Panc1 (cell line): Measurements from ENCODE around the gene NOVA2. TPM values are rescaled to one million over a fixed set of nuclear protein-coding genes. Genes with fewer than 3 reads are reported as not detected.

ENCODE experiments used
- ATAC-seq: fragments of 200-7000 bp; cut with Tn5 transposase; 2 replicates; pipeline ENCODE4 v1.9.1; 2020; ENCODE audit warnings: mild to moderate bottlenecking, moderate library complexity
- BruUV-seq: library from RNA; stranded (reverse); fragments of 400-500 nt; replicated peaks from 2 replicates; lab custom pipeline; 2021; lab: Mats Ljungman, UMichigan
- CTCF ChIA-PET: fragments of 300-600 bp; sonication (Branson Sonifier 250); formaldehyde crosslinking; loops from one replicate; lab custom pipeline; 2022; ENCODE audit warnings: antibody characterized with exemption; lab: Charles Lee
- POLR2A ChIA-PET: fragments of 300-600 bp; sonication (Branson Sonifier 250); formaldehyde crosslinking; loops from one replicate; lab custom pipeline; 2022; ENCODE audit warnings: antibody characterized with exemption; lab: Charles Lee
- DNase-seq: peaks from one replicate; pipeline ENCODE4 v3.0.0-alpha.2; 2010; ENCODE audit warnings: low read depth, low spot score
- H3K27ac ChIP-seq: 2 replicates; pipeline ENCODE4 v1.5.1; 2011; ENCODE audit warnings: mild to moderate bottlenecking, low read length, inconsistent platforms
- H3K27me3 ChIP-seq: fragments of 200-500 bp; sonication (Bioruptor generic); 2 replicates; pipeline ENCODE4 v1.6.0; 2014; ENCODE audit warnings: low read length, inconsistent platforms; ENCODE audit not compliant: control insufficient read depth, insufficient read depth
- H3K36me3 ChIP-seq: fragments of 200-500 bp; sonication (Bioruptor generic); 2 replicates; pipeline ENCODE4 v1.5.1; 2014; ENCODE audit warnings: inconsistent platforms, mild to moderate bottlenecking, low read length, moderate library complexity; ENCODE audit not compliant: control insufficient read depth, insufficient read depth
- H3K4me1 ChIP-seq: 2 replicates; pipeline ENCODE4 v1.5.1; 2011; ENCODE audit warnings: inconsistent platforms, mild to moderate bottlenecking, low read length, moderate library complexity; ENCODE audit not compliant: control insufficient read depth, insufficient read depth
- H3K4me3 ChIP-seq, 2 experiments: 2 replicates each; pipeline ENCODE4 v1.5.1; 2011 to 2012; ENCODE audit warnings: low read depth in 2 of 2, low read length in 2 of 2, mild to moderate bottlenecking in 2 of 2, inconsistent platforms in 1 of 2, moderate library complexity in 1 of 2
- H3K9me3 ChIP-seq: fragments of 200-500 bp; sonication (Bioruptor generic); 2 replicates; pipeline ENCODE4 v1.5.1; 2014; ENCODE audit warnings: low read depth, mild to moderate bottlenecking, inconsistent platforms, low read length, moderate library complexity; ENCODE audit not compliant: control insufficient read depth, insufficient read depth
- POLR2AphosphoS5 ChIP-seq: IDR thresholded peaks from 2 replicates; pipeline ENCODE4 v1.6.1; 2012; ENCODE audit warnings: mild to moderate bottlenecking, low read depth, low read length, moderate library complexity
- SIN3A ChIP-seq: IDR thresholded peaks from 2 replicates; pipeline ENCODE4 v1.6.1; 2012; ENCODE audit warnings: low read depth, mild to moderate bottlenecking, low read length, moderate library complexity, borderline replicate concordance; ENCODE audit not compliant: insufficient read depth
- TCF7L2 ChIP-seq: IDR thresholded peaks from 2 replicates; pipeline ENCODE4 v1.6.1; 2011; ENCODE audit warnings: mild to moderate bottlenecking, low read depth, low read length, inconsistent platforms
- in situ Hi-C: cut with HindIII; loops from 2 replicates; pipeline ENCODE4 v1.10.0; 2016; ENCODE audit warnings: low sequenced_read_pairs, low pct_unique_long_range_greater_than_20kb
- intact Hi-C: fragments of 100-400 bp; cut with micrococcal nuclease; formaldehyde crosslinking; loops from one replicate; pipeline ENCODE4 v1.10.0; 2022; ENCODE audit not compliant: unreplicated experiment
- total RNA-seq: library from RNA; stranded (reverse); gene quantifications from one replicate; pipeline ENCODE4 v1.2.1, GENCODE V29; 2021; ENCODE audit not compliant: unreplicated experiment
- TF ChIP-seq, protein P1 (sequence below), 2 experiments: IDR thresholded peaks; 2 replicates each; pipeline ENCODE4 v1.6.1; 2011 to 2012; ENCODE audit warnings: low read depth in 2 of 2, control low read depth in 1 of 2, low read length in 1 of 2, mild to moderate bottlenecking in 1 of 2, moderate library complexity in 1 of 2; ENCODE audit not compliant: insufficient read depth in 1 of 2
- TF ChIP-seq, protein P2 (sequence below): fragments of 450-650 bp; IDR thresholded peaks from 2 replicates; pipeline ENCODE4 v1.5.1; 2017; ENCODE audit warnings: mild to moderate bottlenecking

Gene NOVA2
- total RNA-seq, 1 experiment from 2014 or later, result 0.44 TPM

DNA sequence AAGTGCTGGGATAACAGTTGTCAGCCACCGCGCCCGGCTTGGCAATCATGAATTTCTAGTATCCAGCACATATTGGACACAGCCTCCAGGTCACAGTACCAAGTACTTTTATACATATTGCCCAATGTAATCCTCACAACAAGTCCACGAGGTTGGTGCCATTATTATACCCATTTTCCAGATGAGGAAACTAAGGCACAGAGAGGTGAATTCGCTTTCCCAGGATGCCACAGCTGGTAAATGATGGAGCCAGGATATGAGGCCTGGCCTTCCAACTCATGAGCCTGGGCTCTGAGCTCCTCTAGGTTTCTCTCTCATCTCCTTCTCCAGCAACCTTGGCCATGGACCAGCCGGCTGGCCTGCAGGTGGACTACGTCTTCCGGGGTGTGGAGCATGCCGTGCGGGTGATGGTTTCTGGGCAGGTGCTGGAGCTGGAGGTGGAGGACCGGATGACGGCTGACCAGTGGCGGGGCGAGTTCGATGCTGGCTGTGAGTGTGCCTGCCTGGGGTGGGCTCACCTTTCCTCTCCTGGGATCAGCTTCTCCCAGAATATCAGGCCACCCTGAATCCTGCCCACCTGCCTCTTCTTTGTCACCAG, 29.1 kb upstream of the NOVA2 start:
- ChIA-PET POLR2A (no interaction called here), CTCF (interaction anchor here (0.6 kb wide), 1 partner anchor 140 kb away, joined by 3 read pairs; the partner anchor contains the start of gene SYMPK)
- no peaks in the 10 kb centered on the region for H3K9me3 ChIP-seq
- in situ Hi-C loops (no loop called here), intact Hi-C loops (no loop called here)
- TF ChIP-seq TCF7L2, result no peak
- TF ChIP-seq, protein P1, sequence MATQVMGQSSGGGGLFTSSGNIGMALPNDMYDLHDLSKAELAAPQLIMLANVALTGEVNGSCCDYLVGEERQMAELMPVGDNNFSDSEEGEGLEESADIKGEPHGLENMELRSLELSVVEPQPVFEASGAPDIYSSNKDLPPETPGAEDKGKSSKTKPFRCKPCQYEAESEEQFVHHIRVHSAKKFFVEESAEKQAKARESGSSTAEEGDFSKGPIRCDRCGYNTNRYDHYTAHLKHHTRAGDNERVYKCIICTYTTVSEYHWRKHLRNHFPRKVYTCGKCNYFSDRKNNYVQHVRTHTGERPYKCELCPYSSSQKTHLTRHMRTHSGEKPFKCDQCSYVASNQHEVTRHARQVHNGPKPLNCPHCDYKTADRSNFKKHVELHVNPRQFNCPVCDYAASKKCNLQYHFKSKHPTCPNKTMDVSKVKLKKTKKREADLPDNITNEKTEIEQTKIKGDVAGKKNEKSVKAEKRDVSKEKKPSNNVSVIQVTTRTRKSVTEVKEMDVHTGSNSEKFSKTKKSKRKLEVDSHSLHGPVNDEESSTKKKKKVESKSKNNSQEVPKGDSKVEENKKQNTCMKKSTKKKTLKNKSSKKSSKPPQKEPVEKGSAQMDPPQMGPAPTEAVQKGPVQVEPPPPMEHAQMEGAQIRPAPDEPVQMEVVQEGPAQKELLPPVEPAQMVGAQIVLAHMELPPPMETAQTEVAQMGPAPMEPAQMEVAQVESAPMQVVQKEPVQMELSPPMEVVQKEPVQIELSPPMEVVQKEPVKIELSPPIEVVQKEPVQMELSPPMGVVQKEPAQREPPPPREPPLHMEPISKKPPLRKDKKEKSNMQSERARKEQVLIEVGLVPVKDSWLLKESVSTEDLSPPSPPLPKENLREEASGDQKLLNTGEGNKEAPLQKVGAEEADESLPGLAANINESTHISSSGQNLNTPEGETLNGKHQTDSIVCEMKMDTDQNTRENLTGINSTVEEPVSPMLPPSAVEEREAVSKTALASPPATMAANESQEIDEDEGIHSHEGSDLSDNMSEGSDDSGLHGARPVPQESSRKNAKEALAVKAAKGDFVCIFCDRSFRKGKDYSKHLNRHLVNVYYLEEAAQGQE (IDR thresholded peaks at IDR 0.05; ENCODE audit: insufficient read depth in 1 of 2, low read depth in 2 of 2, low read length in 1 of 2), result no peak
- no peak for TF ChIP-seq SIN3A
- TF ChIP-seq, protein P2, sequence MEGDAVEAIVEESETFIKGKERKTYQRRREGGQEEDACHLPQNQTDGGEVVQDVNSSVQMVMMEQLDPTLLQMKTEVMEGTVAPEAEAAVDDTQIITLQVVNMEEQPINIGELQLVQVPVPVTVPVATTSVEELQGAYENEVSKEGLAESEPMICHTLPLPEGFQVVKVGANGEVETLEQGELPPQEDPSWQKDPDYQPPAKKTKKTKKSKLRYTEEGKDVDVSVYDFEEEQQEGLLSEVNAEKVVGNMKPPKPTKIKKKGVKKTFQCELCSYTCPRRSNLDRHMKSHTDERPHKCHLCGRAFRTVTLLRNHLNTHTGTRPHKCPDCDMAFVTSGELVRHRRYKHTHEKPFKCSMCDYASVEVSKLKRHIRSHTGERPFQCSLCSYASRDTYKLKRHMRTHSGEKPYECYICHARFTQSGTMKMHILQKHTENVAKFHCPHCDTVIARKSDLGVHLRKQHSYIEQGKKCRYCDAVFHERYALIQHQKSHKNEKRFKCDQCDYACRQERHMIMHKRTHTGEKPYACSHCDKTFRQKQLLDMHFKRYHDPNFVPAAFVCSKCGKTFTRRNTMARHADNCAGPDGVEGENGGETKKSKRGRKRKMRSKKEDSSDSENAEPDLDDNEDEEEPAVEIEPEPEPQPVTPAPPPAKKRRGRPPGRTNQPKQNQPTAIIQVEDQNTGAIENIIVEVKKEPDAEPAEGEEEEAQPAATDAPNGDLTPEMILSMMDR, result no peak
- no peak for TF ChIP-seq POLR2AphosphoS5
- BruUV-seq, result no TSS peak
- H3K4me1 ChIP-seq, result no peaks in the 10 kb centered on the region; the same call in 1 of the 2 replicates
- H3K27me3 ChIP-seq, result no peaks in the 10 kb centered on the region
- ATAC-seq (no peak), DNase-seq (no peak)
- no peak overlapping the region for H3K27ac ChIP-seq
- no peaks in the 10 kb centered on the region for H3K36me3 ChIP-seq
- no peak overlapping the region for H3K4me3 ChIP-seq

DNA sequence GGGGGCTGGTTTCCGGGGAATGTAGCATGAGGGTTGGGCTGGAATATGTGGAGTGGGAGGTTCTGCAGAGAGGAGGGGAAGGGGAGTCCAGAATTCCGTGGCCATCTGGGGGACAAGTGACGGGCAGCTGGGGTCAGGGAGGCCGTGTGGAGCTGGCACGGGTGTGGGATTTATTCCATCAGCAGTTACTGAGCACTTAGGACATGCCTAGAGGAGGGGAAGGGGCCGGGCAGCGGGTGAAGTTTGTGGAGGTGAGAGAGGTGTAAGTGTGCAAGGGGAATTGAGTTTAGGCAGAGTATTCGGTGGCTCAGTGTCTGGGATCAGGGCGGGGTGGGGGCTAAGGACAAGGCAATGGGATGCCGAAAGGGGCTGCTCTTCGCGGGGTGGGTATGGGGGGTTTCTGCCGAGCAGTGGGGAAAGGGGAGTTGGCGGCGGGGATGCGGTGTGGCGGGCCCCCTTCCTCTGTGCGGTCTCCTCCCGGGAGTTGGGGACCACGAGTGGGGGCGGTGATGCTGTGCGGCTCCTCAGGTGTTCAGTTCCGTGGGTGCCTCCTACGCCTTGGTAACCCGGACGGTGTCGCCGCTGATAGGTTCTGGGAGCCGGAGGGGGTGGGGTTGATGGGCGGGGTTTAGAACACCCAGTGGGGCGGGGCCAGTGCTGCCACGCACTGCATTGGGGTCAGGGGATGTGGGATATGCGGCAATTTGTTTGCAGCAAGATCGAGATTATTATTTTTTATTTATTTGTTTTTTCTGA, 27.0 kb upstream of the NOVA2 start:
- in situ Hi-C loops, result no loop called here
- no TSS peak for BruUV-seq
- CTCF ChIA-PET, result interaction anchor here (0.5 kb wide), 1 partner anchor 76 kb away, joined by 10 read pairs; no protein-coding TSS in a partner anchor

More for the DNA sequence above, 27.0 kb upstream of the NOVA2 start:
- Histone ChIP-seq H3K27me3 (no peaks in the 10 kb centered on the region), H3K36me3 (peaks cover under 1% of the 10 kb centered on the region; the same call in 1 of the 2 replicates), H3K27ac (no peak overlapping the region), H3K4me1 (peaks cover 4% of the 10 kb centered on the region), H3K4me3 (peak overlapping the region in 1 of 2 experiments; percentile 20; a peak in 1 of 4 replicates), H3K9me3 (no peaks in the 10 kb centered on the region)
- TF ChIP-seq, protein P1 (IDR thresholded peaks at IDR 0.05; ENCODE audit: insufficient read depth in 1 of 2, low read depth in 2 of 2, low read length in 1 of 2), result no peak
- no peak for TF ChIP-seq POLR2AphosphoS5
- TF ChIP-seq, protein P2, result no peak
- no peak for TF ChIP-seq TCF7L2
- TF ChIP-seq SIN3A, result no peak
- DNase-seq (no peak), ATAC-seq (peak; percentile 66)
- intact Hi-C loops, result no loop called here
- POLR2A ChIA-PET, result no interaction called here
